GM18520 (cell line): Measurements from ENCODE around the gene RACGAP1.

Experiments used
- ATAC-seq: cut with Tn5 transposase; IDR thresholded peaks from one replicate; pipeline ENCODE4 v1.9.1; 2021; ENCODE audit not compliant: unreplicated experiment

The RACGAP1 gene

DNA sequence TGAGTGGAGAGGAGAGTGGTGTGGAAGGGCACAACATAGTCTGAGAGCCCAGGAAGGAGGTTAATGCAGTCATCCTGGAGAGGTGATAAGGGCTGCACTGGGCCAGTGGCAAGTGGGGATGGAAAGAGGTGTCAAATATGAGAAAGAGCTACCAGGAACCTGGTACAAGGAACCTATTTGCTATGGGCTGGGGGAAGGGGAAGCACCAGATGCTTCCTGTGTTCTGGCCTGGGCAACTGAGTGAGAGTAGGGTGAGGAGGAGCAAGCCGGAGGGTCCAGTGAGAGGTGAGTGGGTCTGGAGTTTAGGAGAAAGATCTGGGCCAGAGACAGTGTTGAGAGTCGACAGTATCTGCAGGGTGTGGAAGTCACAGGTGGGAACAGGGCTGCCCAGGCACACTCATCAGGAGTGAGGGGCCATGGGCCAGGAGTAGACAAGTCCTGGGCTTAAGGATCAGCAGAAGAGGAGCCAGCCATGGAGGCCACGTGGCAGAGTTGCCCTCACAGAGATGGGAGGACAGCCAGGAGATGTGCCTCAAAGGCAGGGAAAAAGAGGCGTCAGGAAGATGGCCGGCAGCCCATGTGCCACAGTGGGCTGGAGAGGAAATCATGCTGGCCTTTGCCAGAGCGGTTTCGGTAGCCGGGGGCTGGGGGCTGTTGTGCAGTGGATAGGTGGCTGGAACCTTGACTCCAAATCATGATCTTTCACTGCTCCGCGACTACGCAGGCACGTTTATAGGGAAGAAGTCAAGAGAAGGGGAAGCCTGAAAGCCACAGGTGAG, 55.5 kb downstream of the RACGAP1 start:
- no peak for ATAC-seq

DNA sequence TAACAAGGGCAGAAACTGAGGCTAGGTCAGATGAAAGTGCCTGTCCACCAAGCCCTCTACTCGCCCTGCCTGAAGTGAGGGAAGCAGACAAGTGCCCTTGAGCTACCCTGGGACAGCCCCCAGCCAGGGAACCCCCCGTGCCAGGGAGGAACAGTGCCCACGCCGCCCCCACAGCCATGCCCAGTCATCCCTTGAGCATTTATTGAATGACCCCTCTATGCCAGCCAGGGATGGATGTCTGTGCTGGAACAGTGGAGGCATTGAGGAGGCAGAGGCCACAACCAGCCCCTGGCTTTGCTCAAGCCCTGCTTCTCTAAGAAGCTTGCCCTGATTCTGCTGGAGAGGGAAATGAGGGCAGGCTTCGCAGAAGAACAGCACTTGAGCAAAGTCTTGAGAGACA, 56.3 kb downstream of the RACGAP1 start:
- no peak for ATAC-seq

DNA sequence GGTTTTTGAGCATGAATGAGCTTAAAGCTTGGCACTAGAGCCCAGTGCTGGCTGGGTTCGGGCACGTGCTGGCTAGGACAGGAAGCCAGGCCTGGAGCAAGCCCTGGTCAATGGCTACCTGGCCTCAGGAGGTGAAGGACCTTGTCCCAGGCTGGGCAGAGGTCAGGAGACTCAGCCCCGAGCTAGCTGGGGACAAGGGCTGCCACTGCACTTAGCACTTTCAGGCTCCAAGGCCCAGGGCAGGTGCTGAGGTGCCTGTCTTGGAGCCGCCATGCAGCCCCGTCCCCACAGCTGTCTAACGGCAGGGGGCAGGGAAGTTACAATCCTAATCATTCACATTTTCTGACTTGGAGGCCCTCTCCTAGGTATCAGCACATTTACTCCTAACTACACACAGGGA, 56.8 kb downstream of the RACGAP1 start:
- ATAC-seq: no peak

DNA sequence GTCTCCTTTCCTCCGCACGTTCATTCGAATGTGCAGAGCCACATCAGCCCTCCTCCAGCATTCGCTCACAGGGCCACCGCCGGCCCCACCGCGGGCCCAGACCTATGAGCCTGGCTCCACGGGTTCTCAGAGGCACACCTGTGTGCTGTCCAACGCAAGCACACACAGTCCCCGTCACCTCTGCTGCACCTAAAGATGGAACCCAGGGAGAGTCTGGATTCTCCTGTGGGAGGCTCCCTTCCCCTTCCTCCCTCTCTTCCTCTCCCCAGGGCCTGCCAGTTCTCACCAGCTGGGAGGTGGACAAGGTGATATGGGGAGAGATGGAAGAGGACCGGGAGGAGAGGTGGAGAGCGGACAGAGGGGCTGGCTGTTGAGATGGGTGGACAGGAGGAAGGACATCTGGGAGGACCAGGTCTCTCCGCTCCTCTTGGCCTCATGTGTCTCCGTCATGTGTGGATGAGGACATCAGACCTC, 57.5 kb downstream of the RACGAP1 start:
- ATAC-seq: peak; percentile 7

DNA sequence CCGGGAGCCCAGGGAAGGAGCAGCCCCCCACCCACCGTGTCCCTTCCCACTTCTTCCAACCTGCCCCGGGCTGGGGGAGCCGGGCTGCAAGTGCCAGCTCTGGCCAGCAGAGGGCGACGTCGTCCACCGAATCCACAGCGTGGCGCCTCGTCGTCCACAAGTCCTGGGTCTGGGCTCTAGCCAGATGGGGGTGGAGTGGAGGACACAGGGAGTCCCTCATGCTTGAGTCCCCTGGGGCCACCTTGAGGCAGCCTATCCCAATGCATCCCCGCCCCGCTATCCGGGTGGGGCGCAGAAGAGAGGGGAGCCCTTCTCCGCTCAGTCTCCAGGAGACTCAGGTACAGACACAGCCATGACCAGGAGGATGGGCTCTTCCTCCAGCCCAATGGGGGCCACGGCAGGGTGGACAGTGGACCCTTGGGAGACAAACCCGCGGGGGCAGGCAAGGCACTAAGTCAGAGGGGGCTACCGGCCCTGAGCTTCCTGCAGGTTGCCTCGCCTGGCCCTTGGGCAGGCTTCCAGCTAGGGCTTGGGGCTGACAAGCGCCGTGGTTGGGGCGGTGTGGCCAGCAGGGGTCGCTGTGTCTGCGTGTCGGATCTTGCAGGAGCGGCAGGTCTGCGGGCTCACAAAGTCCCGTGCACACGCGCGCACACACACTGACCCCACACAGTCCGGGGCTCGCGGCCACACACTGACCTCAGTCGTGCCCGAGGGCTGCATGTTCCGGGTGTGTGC, 58.1 kb downstream of the RACGAP1 start:
- peak; percentile 54 for ATAC-seq

DNA sequence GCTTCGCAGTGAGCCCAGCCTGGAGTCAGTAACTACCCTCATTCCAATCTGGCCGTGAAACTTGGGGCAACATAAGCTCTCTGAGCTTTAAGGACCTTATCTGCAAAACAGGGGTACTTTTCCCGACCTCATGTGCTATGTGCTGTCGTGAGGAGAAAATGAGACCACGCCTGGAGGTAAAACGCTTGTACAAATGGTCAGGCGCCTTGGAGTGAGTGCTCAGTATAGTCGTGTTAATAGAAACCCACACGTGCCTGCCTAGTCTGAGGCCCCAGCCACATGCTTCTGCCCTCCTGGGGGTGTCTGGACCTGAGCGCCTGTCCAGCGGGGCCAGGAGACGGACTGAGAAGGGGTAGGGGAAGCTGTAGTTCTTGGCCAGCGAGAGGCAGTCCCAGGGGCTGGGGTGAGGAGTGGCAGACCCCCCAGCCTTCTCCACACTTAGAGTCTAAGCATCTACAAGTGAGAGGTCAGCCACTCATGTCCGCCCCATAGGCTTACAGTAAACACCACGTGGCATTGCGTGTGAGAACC, 58.7 kb downstream of the RACGAP1 start:
- ATAC-seq: no peak

DNA sequence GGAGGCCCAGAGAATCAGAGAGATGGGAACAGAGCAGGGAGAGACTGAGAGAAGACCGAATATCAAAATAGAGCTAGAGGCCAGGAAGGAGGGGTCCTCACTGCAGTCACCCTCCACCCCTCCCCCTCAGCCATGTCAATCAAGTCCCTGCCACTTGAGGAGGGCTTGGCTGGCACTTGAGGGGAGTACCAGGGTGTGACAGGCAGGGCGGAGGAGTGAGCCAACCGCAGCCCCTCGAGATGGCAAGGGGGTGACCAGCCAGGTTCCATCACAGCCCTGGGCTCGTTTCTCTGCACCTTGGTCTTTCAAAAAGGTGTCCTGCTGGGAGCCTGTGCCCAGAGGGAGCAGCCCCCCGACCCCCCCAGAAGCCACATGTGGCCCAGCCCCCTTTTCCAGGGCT, 59.5 kb downstream of the RACGAP1 start:
- no peak for ATAC-seq

DNA sequence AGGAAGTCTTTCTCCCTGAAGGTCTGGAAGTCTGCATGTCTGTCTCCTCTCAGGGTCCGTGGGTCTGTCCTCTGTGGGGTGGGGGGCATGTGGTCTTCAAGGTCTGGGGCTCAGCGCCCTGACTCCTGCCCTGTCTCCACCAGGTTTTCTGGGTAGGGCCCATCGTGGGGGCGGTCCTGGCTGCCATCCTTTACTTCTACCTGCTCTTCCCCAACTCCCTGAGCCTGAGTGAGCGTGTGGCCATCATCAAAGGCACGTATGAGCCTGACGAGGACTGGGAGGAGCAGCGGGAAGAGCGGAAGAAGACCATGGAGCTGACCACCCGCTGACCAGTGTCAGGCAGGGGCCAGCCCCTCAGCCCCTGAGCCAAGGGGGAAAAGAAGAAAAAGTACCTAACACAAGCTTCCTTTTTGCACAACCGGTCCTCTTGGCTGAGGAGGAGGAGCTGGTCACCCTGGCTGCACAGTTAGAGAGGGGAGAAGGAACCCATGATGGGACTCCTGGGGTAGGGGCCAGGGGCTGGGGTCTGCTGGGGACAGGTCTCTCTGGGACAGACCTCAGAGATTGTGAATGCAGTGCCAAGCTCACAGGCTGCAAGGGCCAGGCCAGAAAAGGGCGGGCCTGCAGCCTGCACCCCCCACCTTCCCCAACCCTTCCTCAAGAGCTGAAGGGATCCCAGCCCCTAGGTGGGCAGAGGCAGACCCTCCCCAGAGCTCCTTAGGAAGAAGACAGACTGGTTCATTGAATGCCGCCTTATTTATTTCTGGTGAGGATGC, 60.3 kb downstream of the RACGAP1 start:
- no peak for ATAC-seq

DNA sequence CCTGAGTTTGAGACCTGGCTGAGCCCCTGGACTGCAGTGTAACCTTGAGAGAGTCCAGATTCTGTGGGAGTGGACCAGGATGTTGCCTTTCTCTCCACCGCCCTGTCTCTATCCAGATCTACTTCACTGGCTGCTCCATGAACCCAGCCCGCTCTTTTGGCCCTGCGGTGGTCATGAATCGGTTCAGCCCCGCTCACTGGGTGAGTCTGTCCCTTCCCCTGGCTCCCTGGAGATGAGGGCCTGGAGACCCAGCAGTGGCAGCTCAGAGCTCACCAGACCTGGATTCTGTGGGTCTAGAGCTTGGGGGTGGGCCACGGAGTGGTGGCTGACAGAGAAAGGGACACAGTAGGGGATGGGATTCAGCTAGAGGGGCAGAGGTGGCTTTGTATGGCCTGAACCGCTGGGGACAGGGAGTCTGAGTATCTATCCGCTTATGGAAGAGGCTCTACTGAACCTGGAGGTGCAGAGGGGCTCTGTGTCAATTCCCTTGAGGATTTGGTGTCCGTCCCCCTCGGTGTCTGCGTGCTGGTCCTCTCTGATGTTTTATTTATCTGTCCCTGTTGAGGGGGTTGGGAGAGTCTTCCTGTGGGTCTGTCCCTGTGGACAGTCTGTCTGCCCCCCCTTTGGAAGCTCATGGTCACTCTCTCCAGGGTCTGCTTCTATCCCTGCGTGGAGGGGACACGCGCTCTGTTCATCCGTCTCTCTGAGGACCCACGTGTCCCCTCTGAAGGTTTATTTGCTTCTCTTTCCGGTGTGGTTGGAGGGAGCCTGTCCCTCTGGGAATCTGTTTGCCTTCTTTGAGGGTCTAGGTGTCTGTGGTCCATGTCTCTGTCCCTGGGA, 61.1 kb downstream of the RACGAP1 start:
- no peak for ATAC-seq

DNA sequence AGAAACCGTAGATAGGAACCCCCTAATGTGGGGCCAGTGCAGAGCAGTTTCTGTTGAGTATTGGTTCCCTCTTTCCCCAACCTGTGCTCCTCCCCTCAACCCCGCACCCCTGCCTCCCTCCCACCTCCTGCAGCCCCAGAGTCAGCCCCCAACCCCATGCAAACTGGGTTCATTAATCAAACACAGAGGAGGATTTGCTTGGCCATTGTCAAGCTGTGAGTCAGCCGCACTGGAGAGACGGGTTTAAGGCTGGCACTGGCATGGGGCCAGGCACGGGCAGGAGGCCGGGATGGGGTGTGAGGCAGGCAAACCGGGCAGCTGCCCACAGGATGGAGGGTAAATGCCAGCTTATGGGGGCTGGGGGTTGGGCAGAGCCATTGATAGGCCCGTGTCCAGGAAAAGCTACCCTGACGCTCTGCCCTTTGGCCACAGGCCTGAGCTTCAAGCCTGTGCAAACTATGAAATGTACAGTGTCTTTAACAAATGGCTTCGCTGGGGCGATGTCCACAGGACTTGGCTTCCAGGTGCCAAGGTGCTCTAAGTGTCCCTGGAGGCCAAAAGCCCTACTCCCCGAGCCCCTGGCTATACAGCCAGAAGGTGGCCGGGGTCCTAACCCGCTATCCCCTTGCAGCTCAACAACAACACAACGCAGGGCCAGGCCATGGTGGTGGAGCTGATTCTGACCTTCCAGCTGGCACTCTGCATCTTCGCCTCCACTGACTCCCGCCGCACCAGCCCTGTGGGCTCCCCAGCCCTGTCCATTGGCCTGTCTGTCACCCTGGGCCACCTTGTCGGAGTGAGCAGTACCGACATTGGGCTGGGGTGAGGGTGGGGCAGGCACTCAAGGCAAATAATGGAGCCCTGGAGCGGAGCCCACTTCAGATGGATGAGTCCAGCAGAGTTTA, 62.2 kb downstream of the RACGAP1 start:
- no peak for ATAC-seq

DNA sequence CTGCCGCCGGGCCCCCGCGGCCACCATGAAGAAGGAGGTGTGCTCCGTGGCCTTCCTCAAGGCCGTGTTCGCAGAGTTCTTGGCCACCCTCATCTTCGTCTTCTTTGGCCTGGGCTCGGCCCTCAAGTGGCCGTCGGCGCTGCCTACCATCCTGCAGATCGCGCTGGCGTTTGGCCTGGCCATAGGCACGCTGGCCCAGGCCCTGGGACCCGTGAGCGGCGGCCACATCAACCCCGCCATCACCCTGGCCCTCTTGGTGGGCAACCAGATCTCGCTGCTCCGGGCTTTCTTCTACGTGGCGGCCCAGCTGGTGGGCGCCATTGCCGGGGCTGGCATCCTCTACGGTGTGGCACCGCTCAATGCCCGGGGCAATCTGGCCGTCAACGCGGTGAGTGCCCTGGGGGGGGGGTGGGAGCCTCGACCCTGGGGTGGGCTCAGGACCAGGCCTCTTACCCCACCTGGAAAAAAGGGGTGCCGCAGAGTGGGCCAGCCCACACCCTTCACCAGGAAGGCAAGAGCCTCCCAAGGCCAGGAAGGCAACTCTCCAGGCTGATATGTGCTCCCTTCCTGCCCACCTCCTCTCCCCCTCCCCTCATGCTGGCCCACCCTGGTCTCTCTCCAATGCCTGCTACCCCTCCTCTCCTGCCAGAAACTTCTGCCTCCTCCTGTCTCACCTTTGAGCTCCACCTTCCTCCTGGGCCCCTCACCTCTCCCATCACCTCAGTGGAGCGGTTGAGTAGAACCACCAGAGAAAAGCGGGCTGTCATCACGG, 63.1 kb downstream of the RACGAP1 start:
- no peak for ATAC-seq

DNA sequence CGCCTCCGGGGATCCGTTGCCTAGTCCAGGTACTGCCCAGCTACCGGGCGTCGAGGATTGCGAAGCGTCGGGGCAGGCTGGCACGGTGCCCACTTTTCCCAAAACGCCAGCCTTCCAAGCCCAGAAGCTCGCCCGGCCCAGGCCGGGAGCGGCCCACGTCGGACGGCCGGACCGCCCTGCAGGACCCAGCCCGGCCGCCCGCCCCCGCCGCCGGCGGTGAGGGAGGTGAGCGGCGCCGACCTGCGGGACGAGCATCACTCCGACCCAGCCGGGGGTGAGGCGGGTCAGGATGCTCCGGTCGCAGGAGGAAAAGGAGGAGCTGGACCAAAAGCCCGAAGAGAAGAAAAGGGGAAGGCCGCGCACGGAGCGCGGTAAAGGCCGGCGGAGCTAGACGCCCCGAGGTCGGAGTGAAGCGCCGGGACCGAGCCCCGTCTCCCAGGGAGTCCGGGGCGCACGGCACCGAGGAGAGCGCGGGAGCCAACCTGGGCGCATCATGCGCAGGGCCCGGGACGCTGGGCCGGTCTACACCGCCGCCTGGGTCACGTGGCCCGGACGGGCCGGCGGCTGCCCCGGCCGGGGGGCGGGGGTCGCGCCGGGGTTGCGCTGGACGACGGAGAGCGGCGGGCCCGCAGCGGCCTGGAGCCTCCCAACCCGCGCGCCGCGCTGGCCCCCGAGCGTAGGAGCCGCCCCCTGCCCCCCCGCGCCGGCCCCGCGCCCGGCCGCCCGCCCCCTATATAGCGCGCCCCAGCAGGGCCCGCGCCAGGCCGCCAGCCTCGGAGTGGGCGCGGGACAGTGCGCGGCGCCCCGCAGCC, 64.0 kb downstream of the RACGAP1 start, which contains the start of gene AQP5:
TSS of gene AQP5 (plus strand) at position 762 of the 812 bp plus-strand sequence. CDS start 146 bp downstream, outside the sequence.
- ATAC-seq: no peak

DNA sequence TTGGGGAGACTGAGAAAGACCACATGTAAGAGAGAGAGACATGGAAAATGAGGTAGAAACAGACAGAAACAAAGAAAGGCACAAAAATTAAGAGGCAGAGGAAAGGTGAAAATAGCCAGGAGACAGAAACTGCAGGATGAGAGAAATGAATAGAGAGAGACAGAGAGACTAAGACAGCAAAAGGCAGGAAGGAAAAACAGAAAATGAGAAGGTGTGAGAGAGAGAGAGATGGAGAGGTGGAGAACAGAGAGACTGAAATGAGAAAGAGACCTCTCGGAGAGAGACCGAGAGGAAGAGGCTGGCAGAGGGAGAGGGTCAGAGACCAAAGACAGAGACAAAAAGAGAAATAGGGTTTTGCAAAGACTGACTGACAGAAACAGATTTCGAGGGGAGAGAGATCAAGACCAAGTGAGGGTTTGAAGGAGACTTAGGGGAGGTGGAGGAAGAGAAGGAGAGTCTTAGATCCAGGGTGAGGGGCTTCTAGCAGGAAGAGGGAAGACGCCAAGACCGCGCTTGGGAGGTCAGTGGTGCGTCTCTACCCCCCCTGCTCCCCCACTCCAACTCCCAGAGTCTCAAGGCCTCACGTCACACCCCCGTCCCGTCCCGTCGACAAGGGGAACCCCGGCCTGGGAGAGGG, 64.7 kb downstream of the RACGAP1 start:
- no peak for ATAC-seq

DNA sequence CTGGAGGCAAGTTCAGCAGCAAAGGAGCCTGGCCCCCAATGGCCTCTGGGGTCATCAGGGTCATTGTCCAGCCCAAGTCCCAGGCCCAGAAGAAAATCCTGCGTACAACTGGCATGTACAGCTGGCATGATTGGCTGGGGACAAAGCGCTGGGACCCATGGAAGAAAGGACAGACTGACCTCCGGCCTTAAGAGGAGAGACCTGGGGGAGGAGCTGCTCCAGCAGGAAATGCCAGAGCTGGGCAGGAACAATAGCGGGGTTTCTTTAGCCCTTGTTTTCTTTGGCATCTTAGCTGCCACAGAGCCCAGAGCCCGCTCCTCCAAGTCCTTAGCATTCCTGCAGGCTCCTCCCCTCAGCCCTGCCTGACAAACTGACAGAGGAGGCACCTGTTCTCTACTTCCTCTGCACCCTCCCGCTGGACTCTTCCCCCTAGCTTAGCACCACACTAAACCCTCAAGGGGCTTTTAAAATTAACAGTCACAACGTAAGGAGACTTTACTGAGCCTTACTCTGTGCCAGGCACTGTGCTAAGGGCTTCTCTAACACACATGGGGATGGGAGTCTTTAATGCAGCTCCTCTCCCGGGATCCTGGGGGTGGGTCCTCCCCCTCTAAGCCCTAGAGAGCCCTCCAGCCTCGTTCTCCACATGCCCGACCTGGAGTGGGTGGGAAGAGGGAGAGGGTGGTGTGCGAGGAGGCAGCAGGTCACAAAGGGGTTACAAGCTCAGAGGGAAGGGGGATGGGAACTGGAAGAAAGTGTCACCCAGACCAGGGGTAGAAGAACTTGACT, 65.4 kb downstream of the RACGAP1 start:
- ATAC-seq: no peak

DNA sequence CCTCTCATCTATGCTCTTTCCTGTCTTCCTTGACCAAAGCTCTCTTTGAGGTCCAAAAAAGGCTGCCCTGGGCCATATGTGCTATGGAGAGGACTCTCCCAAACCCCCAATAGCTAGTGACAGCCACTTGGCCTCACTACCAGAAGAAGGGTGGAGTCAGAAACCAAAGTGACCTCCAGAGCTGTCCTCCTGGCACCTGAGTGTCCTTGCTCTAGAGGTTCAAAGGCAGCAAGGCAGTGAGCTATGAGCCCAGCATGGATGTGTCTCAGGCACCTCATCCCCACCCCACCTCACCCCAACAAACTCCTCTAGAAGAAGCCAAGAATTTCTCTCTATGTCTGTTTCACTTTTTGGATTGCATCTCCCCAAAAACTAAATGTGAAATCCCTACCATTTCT, 67.7 kb downstream of the RACGAP1 start:
- no peak for ATAC-seq
